SK-N-SH treated with all-trans-retinoic acid at 6 μM for 48 hours (cell line): ENCODE results near the gene TMPRSS11A.

Experiments used
- ATAC-seq: fragments of 200-7000 bp; cut with Tn5 transposase; 3 replicates; pipeline ENCODE4 v1.9.1; 2020; ENCODE audit warnings: mild to moderate bottlenecking, moderate library complexity
- ARNTL ChIP-seq: fragments of 450-650 bp; formaldehyde crosslinking; IDR thresholded peaks from 2 replicates; pipeline ENCODE4 v1.5.0; 2020; ENCODE audit warnings: low read depth, mild to moderate bottlenecking, moderate library complexity, borderline replicate concordance
- BACH2 ChIP-seq: fragments of 250-450 bp; sonication (Bioruptor Pico); IDR thresholded peaks from 2 replicates; pipeline ENCODE4 v1.9.0; 2021; ENCODE audit warnings: mild to moderate bottlenecking, borderline replicate concordance
- CREB5 ChIP-seq: fragments of 250-450 bp; sonication (Bioruptor Pico); IDR thresholded peaks from 2 replicates; pipeline ENCODE4 v1.5.1; 2020; ENCODE audit warnings: low read depth, mild to moderate bottlenecking, moderate library complexity
- CSDC2 ChIP-seq: fragments of 250-450 bp; sonication (Bioruptor Pico); IDR thresholded peaks from 2 replicates; pipeline ENCODE4 v1.5.0; 2020; ENCODE audit warnings: mild to moderate bottlenecking, moderate library complexity
- CSRNP3 ChIP-seq: fragments of 250-450 bp; sonication (Bioruptor Pico); IDR thresholded peaks from 2 replicates; pipeline ENCODE4 v1.5.1; 2021; ENCODE audit warnings: mild to moderate bottlenecking, moderate library complexity
- ESRRG ChIP-seq: fragments of 250-450 bp; sonication (Bioruptor Pico); IDR thresholded peaks from 2 replicates; pipeline ENCODE4 v1.6.1; 2021; ENCODE audit warnings: mild to moderate bottlenecking
- GLIS3 ChIP-seq: fragments of 250-450 bp; sonication (Bioruptor Pico); IDR thresholded peaks from 2 replicates; pipeline ENCODE4 v1.5.0; 2020; ENCODE audit warnings: mild to moderate bottlenecking, moderate library complexity
- ISL1 ChIP-seq: fragments of 250-450 bp; sonication (Bioruptor Pico); IDR thresholded peaks from 2 replicates; pipeline ENCODE4 v2.1.2; 2022; ENCODE audit warnings: mild to moderate bottlenecking, moderate library complexity
- OSR1 ChIP-seq: fragments of 250-450 bp; sonication (Bioruptor Pico); IDR thresholded peaks from 2 replicates; pipeline ENCODE4 v1.8.0; 2022; ENCODE audit warnings: moderate library complexity, mild to moderate bottlenecking, inconsistent platforms
- PATZ1 ChIP-seq: fragments of 250-450 bp; sonication (Bioruptor Pico); IDR thresholded peaks from 2 replicates; pipeline ENCODE4 v1.8.0; 2020; ENCODE audit warnings: mild to moderate bottlenecking, moderate library complexity, borderline replicate concordance
- POU6F1 ChIP-seq: fragments of 250-450 bp; sonication (Bioruptor Pico); IDR thresholded peaks from 2 replicates; pipeline ENCODE4 v1.8.0; 2021; ENCODE audit warnings: low read depth, mild to moderate bottlenecking, moderate library complexity, borderline replicate concordance
- PPARA ChIP-seq: fragments of 250-450 bp; sonication (Bioruptor Pico); IDR thresholded peaks from 2 replicates; pipeline ENCODE4 v1.5.0; 2020; ENCODE audit warnings: mild to moderate bottlenecking, borderline replicate concordance
- RARB ChIP-seq: fragments of 250-450 bp; sonication (Bioruptor Pico); IDR thresholded peaks from 2 replicates; pipeline ENCODE4 v1.8.0; 2021; ENCODE audit warnings: mild to moderate bottlenecking, moderate library complexity
- TCF4 ChIP-seq: fragments of 250-450 bp; sonication (Bioruptor Pico); IDR thresholded peaks from 2 replicates; pipeline ENCODE4 v1.8.0; 2021; ENCODE audit warnings: mild to moderate bottlenecking, moderate library complexity, borderline replicate concordance
- TSHZ2 ChIP-seq: fragments of 250-450 bp; sonication (Bioruptor Pico); IDR thresholded peaks from 2 replicates; pipeline ENCODE4 v1.5.0; 2020; ENCODE audit warnings: mild to moderate bottlenecking, moderate library complexity
- ZC3H10 ChIP-seq: fragments of 250-450 bp; sonication (Bioruptor Pico); IDR thresholded peaks from 2 replicates; pipeline ENCODE4 v1.5.1; 2021; ENCODE audit warnings: mild to moderate bottlenecking, moderate library complexity
- ZFP3 ChIP-seq: fragments of 250-450 bp; sonication (Bioruptor Pico); IDR thresholded peaks from 2 replicates; pipeline ENCODE4 v1.5.0; 2020; ENCODE audit warnings: mild to moderate bottlenecking, moderate library complexity
- ZNF565 ChIP-seq: fragments of 450-650 bp; formaldehyde crosslinking; conservative IDR thresholded peaks from 2 replicates; pipeline ENCODE4 v1.5.0; 2020; ENCODE audit warnings: low read depth, mild to moderate bottlenecking, moderate library complexity
- ZNF70 ChIP-seq: fragments of 450-650 bp; formaldehyde crosslinking; IDR thresholded peaks from 2 replicates; pipeline ENCODE4 v1.5.0; 2020; ENCODE audit warnings: mild to moderate bottlenecking, moderate library complexity
- ZNF8 ChIP-seq: fragments of 450-650 bp; formaldehyde crosslinking; IDR thresholded peaks from 2 replicates; pipeline ENCODE4 v1.5.0; 2020; ENCODE audit warnings: mild to moderate bottlenecking, moderate library complexity

The TMPRSS11A gene

GRCh38 chr4:67886281-67886680 is 77.0 kb downstream of the TMPRSS11A start:
- TF ChIP-seq ISL1 (CRISPR knock-in tag) (no peak), OSR1 (CRISPR knock-in tag) (no peak)
- peak; percentile 77 for ATAC-seq

GRCh38 chr4:67885762-67886161 is 77.5 kb downstream of the TMPRSS11A start:
- TF ChIP-seq ZC3H10 (CRISPR knock-in tag) (no peak), CREB5 (CRISPR knock-in tag) (peak; percentile 75), ZNF565 (CRISPR knock-in tag) (no peak), CSDC2 (CRISPR knock-in tag) (no peak), OSR1 (CRISPR knock-in tag) (no peak), ISL1 (CRISPR knock-in tag) (peak; percentile 77), GLIS3 (CRISPR knock-in tag) (no peak), ZFP3 (CRISPR knock-in tag) (no peak), CSRNP3 (CRISPR knock-in tag) (no peak), PATZ1 (0 out of 2 replicates have a peak, but pooled peaks have one; percentile 38), RARB (CRISPR knock-in tag) (no peak), POU6F1 (CRISPR knock-in tag) (no peak), ZNF70 (CRISPR knock-in tag) (no peak)
- peak; percentile 94 for ATAC-seq

- ATAC-seq: no peak
- TF ChIP-seq ZNF8: no peak
- TF ChIP-seq CSRNP3 (CRISPR knock-in tag): no peak
- TF ChIP-seq RARB (CRISPR knock-in tag): no peak
- no peak for TF ChIP-seq OSR1 (CRISPR knock-in tag)
- TF ChIP-seq ESRRG (CRISPR knock-in tag): no peak
- TF ChIP-seq TCF4: no peak
- no peak for TF ChIP-seq PATZ1
- TF ChIP-seq ZFP3 (CRISPR knock-in tag): no peak
- no peak for TF ChIP-seq POU6F1 (CRISPR knock-in tag)
- TF ChIP-seq ARNTL (CRISPR knock-in tag): no peak
- no peak for TF ChIP-seq TSHZ2 (CRISPR knock-in tag)
- TF ChIP-seq PPARA (CRISPR knock-in tag): no peak
- TF ChIP-seq BACH2: no peak
- TF ChIP-seq CSDC2 (CRISPR knock-in tag): no peak
- TF ChIP-seq ZNF70 (CRISPR knock-in tag): no peak
- no peak for TF ChIP-seq ZNF565 (CRISPR knock-in tag)
- no peak for TF ChIP-seq GLIS3 (CRISPR knock-in tag)
- TF ChIP-seq ZC3H10 (CRISPR knock-in tag): no peak
- TF ChIP-seq, all 23 proteins: peak for 0
Measured at GRCh38 chr4:67884701-67885100, 78.6 kb downstream of the TMPRSS11A start.
